Stimulated activated naive CD8-positive, alpha-beta T cell treated with anti-CD3 and anti-CD28 coated beads, Interleukin-15, Interleukin-2, amounts not matched to agents 100 ng/mL and 50 ng/mL, for 24 hours (primary cell): ENCODE measurements around the gene ARHGAP26.
A peak's percentile ranks its signal among the peaks of the same experiment; 100 is the strongest.
"Not testable (repeated sequence)": the region's sequence is repeated elsewhere in the genome, so short reads cannot be mapped to it uniquely, and the experiment has no call there.

ENCODE experiments used
- H3K27ac Mint-ChIP-seq: one replicate; pipeline ENCODE4 v1.8.0; 2021; ENCODE audit warnings: mild to moderate bottlenecking, mixed read lengths
- H3K27me3 Mint-ChIP-seq: one replicate; pipeline ENCODE4 v1.8.0; 2021; ENCODE audit warnings: mixed read lengths
- H3K36me3 Mint-ChIP-seq: one replicate; pipeline ENCODE4 v1.8.0; 2021; ENCODE audit warnings: low read depth, mixed read lengths
- H3K4me1 Mint-ChIP-seq: one replicate; pipeline ENCODE4 v1.8.0; 2021; ENCODE audit warnings: low read depth, mixed read lengths
- H3K4me3 Mint-ChIP-seq: one replicate; pipeline ENCODE4 v1.8.0; 2021; ENCODE audit warnings: mild to moderate bottlenecking, mixed read lengths
- H3K9me3 Mint-ChIP-seq: one replicate; pipeline ENCODE4 v1.8.0; 2021; ENCODE audit warnings: mixed read lengths

Gene ARHGAP26

DNA sequence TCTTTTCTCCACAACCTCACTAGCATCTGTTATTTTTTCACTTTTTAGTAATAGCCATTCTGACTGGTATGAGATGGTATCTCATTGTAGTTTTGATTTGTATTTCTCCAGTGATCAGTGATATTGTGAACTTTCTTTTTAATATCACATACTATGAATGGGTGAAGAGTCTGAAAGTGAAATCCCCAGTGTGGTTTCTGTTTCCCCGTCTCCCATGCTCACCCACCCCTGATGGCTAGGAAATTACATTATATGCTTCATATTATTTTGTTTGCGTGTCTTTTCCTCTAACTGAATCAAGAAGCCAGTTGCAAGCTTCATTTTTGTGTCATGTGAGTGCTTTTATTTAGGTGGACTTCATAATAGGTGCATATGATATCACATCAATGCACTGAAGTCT is 171.1 kb downstream of the ARHGAP26 start:
- H3K27me3 Mint-ChIP-seq: no peaks in the 10 kb centered on the region
- H3K27ac Mint-ChIP-seq: peak overlapping the region; percentile 27
- H3K36me3 Mint-ChIP-seq: no peaks in the 10 kb centered on the region
- H3K9me3 Mint-ChIP-seq: no peaks in the 10 kb centered on the region
- peaks cover 28% of the 10 kb centered on the region for H3K4me1 Mint-ChIP-seq
- no peak overlapping the region for H3K4me3 Mint-ChIP-seq

DNA sequence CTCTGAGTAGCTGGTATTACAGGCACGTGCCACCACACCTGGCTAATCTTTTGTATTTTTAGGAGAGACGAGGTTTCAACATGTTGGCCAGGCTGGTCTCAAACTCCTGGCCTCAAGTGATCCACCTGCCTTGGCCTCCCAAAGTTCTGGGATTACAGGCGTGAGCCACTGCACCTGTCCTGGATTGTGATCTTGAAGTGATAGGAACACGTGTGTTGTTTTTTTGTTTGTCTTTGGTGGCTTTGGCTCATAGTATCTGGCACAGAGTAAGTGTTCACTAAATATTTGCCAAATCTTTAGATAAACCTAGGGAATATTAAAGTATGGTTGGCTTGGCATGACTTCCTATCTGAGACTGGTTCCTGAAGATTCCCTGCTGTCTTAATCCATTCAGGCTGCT is 172.7 kb downstream of the ARHGAP26 start:
- no peak overlapping the region for H3K4me3 Mint-ChIP-seq
- H3K4me1 Mint-ChIP-seq: peaks cover 23% of the 10 kb centered on the region
- no peak overlapping the region for H3K27ac Mint-ChIP-seq

GRCh38 chr5:142944140-142944539 is 174.0 kb downstream of the ARHGAP26 start:
- Mint-ChIP-seq H3K36me3 (no peaks in the 10 kb centered on the region), H3K4me1 (peaks cover 21% of the 10 kb centered on the region), H3K27ac (no peak overlapping the region), H3K27me3 (no peaks in the 10 kb centered on the region), H3K4me3 (no peak overlapping the region), H3K9me3 (no peaks in the 10 kb centered on the region)

More for the DNA sequence above, 172.7 kb downstream of the ARHGAP26 start:
- no peaks in the 10 kb centered on the region for H3K36me3 Mint-ChIP-seq
- H3K27me3 Mint-ChIP-seq: no peaks in the 10 kb centered on the region
- H3K9me3 Mint-ChIP-seq: no peaks in the 10 kb centered on the region

GRCh38 chr5:142945321-142945720 is 175.1 kb downstream of the ARHGAP26 start:
- Mint-ChIP-seq H3K9me3 (no peaks in the 10 kb centered on the region), H3K27me3 (no peaks in the 10 kb centered on the region), H3K36me3 (no peaks in the 10 kb centered on the region), H3K4me1 (peaks cover 16% of the 10 kb centered on the region), H3K4me3 (no peak overlapping the region), H3K27ac (no peak overlapping the region)

DNA sequence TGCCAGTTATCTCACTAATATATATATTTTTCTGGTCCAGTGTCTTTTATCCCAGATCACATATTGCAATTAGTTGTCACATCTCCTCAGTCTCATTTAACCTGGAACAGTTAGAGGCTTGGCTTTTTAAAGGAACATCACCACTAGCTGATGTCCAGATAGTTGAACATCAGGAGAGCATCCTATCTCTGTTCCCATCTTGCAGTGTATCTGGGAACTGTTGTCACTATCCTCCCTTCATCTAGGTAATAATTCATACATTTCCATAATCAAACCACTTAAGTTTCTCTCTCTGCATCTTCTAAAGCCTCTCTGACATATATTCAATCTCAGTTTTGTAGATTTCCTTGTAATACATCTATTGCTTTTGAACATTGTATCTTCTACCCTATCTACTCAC is 175.7 kb downstream of the ARHGAP26 start:
- no peak overlapping the region for H3K27ac Mint-ChIP-seq
- no peaks in the 10 kb centered on the region for H3K36me3 Mint-ChIP-seq
- H3K9me3 Mint-ChIP-seq: no peaks in the 10 kb centered on the region
- no peaks in the 10 kb centered on the region for H3K27me3 Mint-ChIP-seq
- H3K4me1 Mint-ChIP-seq: peaks cover 20% of the 10 kb centered on the region
- H3K4me3 Mint-ChIP-seq: no peak overlapping the region

DNA sequence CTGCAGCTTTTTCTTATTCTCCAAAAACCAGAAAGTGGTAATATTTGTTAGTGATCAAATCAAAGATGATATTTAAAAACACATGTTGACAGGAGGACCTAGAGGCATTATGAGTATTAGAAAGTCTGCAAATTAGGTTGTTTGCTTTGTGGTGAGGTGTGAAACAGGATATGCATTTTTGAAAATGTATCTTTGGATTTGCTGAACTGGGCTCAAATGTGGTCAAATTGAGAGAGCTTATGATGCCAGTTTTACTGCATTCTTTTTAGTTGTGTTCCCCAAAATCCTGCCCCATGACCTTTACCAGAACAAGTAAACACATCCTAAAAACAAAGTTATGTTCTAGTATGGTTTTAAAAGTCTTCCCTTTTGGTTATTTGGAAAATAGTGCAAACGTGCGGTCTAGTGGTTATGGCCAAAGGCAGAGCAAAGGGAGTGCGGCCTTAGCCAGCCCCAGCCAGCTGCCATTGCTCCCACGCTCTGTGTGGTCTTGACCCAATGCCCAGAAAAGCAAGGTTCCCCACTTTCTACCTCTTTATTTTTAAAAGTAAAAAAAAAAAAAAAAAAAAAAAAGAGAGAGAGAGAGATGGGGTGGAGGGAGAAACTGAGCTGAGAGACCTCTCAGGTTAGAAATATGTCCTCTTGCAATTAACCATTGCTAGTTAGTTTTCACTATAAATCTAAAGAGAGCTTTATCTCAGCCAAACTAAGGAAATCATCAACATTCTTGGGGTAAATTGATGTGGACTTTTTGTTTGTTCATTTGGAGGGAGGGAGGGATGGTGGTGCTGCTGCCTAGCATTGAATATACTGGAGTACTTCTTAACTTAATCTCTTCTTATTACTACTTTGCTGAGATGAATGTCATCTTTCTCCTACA is 176.6 kb downstream of the ARHGAP26 start:
- no peaks in the 10 kb centered on the region for H3K36me3 Mint-ChIP-seq
- no peaks in the 10 kb centered on the region for H3K9me3 Mint-ChIP-seq
- H3K4me3 Mint-ChIP-seq: no peak overlapping the region
- no peak overlapping the region for H3K27ac Mint-ChIP-seq
- H3K4me1 Mint-ChIP-seq: peaks cover 15% of the 10 kb centered on the region
- H3K27me3 Mint-ChIP-seq: no peaks in the 10 kb centered on the region

DNA sequence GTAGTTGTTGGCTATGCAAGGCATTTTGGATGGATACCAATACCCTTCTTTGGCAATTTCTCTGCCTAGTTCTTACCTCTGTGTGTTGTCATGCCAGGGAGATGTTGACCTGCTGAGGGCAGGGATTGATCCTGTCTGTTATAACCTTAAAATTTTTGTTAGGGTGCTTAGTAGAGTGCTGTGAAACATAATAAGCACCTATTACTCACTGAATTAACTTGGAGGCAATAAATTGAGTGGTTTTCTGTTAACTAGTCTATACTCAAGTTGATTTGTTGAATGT is 177.2 kb downstream of the ARHGAP26 start:
- no peak overlapping the region for H3K27ac Mint-ChIP-seq
- H3K36me3 Mint-ChIP-seq: peaks cover 3% of the 10 kb centered on the region
- no peak overlapping the region for H3K4me3 Mint-ChIP-seq
- H3K27me3 Mint-ChIP-seq: no peaks in the 10 kb centered on the region
- H3K4me1 Mint-ChIP-seq: peaks cover 20% of the 10 kb centered on the region
- no peaks in the 10 kb centered on the region for H3K9me3 Mint-ChIP-seq

GRCh38 chr5:142952229-142952628 is 182.1 kb downstream of the ARHGAP26 start:
- Mint-ChIP-seq H3K4me1 (peaks cover 12% of the 10 kb centered on the region), H3K27me3 (no peaks in the 10 kb centered on the region), H3K9me3 (no peaks in the 10 kb centered on the region), H3K4me3 (no peak overlapping the region), H3K27ac (peak overlapping the region; percentile 56), H3K36me3 (peaks cover 3% of the 10 kb centered on the region)

GRCh38 chr5:142952871-142953270 is 182.7 kb downstream of the ARHGAP26 start:
- H3K36me3 Mint-ChIP-seq, H3K4me3 Mint-ChIP-seq, H3K27me3 Mint-ChIP-seq, H3K27ac Mint-ChIP-seq, H3K9me3 Mint-ChIP-seq: not testable (repeated sequence)
- H3K4me1 Mint-ChIP-seq: peaks cover 12% of the 10 kb centered on the region

- no peaks in the 10 kb centered on the region for H3K27me3 Mint-ChIP-seq
- no peak overlapping the region for H3K4me3 Mint-ChIP-seq
- H3K4me1 Mint-ChIP-seq: peaks cover 18% of the 10 kb centered on the region
- H3K36me3 Mint-ChIP-seq: peaks cover 3% of the 10 kb centered on the region
- H3K27ac Mint-ChIP-seq: no peak overlapping the region
- no peaks in the 10 kb centered on the region for H3K9me3 Mint-ChIP-seq
Observed at GRCh38 chr5:142954455-142954854, 184.3 kb downstream of the ARHGAP26 start.

- Mint-ChIP-seq H3K27ac (no peak overlapping the region), H3K4me3 (no peak overlapping the region), H3K4me1 (peaks cover 24% of the 10 kb centered on the region), H3K27me3 (no peaks in the 10 kb centered on the region), H3K9me3 (no peaks in the 10 kb centered on the region), H3K36me3 (peaks cover 3% of the 10 kb centered on the region)
Observed at GRCh38 chr5:142955628-142956027, 185.5 kb downstream of the ARHGAP26 start.

DNA sequence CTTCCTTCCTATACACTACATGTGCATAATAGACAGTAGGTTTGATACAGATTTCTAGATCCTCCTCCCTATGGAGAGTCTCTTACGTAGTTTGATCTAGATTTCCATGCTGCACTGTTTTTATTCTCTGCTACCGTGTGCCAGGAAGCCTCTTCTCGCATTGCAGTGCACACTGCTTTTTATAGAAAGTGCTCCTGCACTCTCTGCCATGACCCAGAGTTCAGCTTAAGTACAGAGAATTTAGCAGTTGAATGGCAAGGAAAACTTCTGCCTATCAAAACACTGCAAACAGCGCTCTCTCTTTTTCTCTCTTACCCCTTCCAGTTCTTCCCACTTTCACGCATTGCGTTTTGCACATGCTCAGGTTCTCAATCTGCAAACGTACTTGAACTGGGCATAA is 187.4 kb downstream of the ARHGAP26 start:
- peaks cover 22% of the 10 kb centered on the region for H3K4me1 Mint-ChIP-seq
- no peaks in the 10 kb centered on the region for H3K27me3 Mint-ChIP-seq
- no peak overlapping the region for H3K27ac Mint-ChIP-seq
- H3K4me3 Mint-ChIP-seq: no peak overlapping the region
- H3K36me3 Mint-ChIP-seq: peaks cover 6% of the 10 kb centered on the region
- no peaks in the 10 kb centered on the region for H3K9me3 Mint-ChIP-seq

DNA sequence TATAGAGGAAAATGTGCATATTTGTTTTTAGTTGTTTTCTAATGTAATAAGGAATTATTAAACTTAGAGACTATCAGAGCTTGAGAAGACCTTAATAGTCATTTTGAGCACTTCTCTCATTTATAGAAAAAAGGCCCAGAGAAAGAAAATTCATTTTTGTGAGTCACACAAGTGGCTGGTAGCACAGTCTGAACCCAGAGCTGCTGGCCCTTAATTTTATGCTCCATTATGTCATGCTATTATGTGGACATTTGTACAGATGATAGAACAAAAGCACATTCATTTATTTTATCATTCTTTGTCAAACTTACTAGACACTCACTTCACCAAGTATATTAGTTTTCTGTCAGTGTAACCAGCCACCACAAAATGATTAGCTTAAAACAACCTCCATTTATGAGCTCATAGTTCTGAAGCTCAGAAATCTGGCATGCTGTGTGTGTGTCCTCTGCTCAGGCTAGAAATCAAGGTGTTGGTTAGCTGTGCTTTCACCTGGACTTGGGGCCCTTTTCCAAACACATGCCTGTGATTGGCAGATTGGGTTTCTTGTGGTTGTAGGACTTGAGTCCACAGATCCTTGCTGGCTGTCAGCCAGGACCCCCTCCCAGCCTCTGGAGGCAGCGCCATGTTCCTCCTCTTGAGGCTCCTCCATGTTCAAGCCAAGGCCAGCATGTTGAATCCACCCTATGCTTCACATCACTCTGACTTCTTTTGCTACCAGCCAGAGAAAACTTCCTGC is 188.9 kb downstream of the ARHGAP26 start:
- Mint-ChIP-seq H3K27me3 (no peaks in the 10 kb centered on the region), H3K4me1 (peaks cover 22% of the 10 kb centered on the region), H3K4me3 (no peak overlapping the region), H3K36me3 (peaks cover 6% of the 10 kb centered on the region), H3K27ac (no peak overlapping the region), H3K9me3 (no peaks in the 10 kb centered on the region)

DNA sequence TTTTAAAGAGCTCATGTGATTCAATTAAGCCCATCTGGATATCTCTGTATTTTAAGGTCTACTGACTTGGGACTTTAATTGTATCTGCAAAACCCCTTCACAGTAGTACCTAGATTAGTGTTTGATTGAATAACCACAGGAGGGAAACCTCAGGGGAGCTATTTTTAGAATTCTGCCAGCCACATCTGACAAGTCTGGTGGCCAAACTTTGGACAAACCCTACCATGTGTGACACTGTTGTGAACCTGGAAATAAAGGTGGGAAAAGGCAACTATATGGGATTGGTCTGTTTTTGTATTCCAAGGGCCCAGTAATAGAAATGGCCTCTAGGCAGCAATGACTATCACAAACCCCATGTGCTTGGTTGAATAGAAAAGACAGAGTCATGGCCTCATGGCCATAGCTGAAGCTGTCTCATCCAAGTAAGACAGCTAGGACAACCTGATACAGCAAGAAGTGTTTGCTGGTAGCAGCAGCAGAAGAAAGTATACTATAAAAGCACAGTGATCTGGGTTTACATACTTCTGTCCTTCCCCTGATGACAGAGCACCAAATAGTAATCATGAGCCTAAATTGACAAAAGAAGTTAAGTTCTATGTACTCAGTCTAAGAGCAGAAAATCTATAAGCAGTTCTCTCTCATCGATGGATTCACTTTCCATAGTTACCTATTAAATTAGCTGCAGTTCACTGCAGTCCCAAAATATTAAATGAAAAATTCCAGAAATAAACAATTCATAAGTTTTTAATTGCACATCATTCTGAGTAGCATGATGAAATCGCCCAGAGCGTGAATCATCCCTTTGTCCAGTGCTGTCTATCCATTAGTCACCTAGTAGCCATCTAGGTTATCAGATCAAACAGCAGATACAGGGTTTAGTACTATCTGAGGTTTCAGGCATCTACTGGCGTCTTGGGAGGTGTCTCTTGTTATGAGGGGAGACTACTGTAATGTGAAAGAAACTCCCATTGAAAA is 189.8 kb downstream of the ARHGAP26 start:
- H3K4me1 Mint-ChIP-seq: peaks cover 29% of the 10 kb centered on the region
- H3K27ac Mint-ChIP-seq: peak overlapping the region; percentile 67
- no peaks in the 10 kb centered on the region for H3K27me3 Mint-ChIP-seq
- H3K4me3 Mint-ChIP-seq: no peak overlapping the region
- H3K9me3 Mint-ChIP-seq: no peaks in the 10 kb centered on the region
- peaks cover 6% of the 10 kb centered on the region for H3K36me3 Mint-ChIP-seq
